ENCODE results near the gene FANCB. TPM values are rescaled to one million over a fixed set of nuclear protein-coding genes. Genes with fewer than 3 reads are reported as not detected.

FANCB gene
- total RNA-seq, 4 donors from 2014 or later, result 2.5 to 4.8 (median 3.2) TPM

DNA sequence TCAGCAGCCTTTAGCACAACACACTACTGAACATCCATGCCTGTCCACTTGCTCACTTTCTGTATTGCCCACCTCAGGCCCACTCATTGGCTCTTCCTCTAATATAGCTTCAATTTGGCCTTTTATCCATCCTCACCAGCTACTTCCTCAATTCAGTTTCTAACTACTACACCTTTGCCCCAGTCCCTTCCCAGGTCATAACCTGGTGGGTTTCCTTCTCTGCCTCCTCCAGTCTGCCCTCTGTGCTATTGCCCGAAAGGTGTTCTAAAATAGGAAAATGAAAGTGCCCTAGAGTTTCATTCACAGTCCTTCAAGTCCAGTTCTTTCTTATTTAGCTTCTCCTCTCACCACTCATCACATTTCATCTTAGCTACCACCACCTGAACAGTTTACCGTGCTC is 23.4 kb upstream of the FANCB start:
- Histone ChIP-seq H3K27ac (no peak overlapping the region), H3K4me1 (peaks cover 0 to 5% (median 0%) of the 10 kb centered on the region in 4 donors), H3K27me3 (no peaks in the 10 kb centered on the region), H3K9me3 (no peaks in the 10 kb centered on the region), H3K4me3 (no peak overlapping the region), H3K36me3 (peaks cover 0 to 7% (median 0%) of the 10 kb centered on the region in 3 donors)
- TF ChIP-seq POLR2A (IDR thresholded peaks at IDR 0.05) (no peak), CTCF (IDR thresholded peaks at IDR 0.05) (no peak), EP300 (IDR thresholded peaks at IDR 0.05) (no peak)
- DNase-seq (ENCODE audit: low spot score in 2 of 2), result no peak
- WGBS, 2 donors, result 97 to 100% methylated on average over 2 of the region's 2 CpGs

DNA sequence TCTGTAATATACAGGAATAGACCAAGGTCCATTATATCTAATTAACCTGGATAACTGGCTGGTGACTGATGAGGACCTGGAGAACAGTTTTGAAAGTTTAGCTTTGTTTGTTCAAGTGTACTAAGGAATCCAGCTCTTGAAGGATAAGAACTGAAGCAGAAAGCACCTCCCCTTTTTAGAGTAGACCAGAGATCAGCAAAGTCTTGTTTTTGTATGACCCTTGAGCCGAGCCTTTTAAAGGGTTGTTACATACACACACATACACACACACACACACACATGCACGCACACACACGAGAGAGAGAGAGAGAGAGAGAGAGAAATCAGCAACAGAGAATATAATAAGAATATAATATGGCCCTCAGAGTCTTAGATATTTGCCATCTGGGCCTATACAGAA is 13.4 kb upstream of the FANCB start:
- H3K27me3 ChIP-seq, result no peaks in the 10 kb centered on the region
- TF ChIP-seq POLR2A (IDR thresholded peaks at IDR 0.05) (no peak), EP300 (IDR thresholded peaks at IDR 0.05) (no peak), CTCF (IDR thresholded peaks at IDR 0.05) (no peak)
- DNase-seq (ENCODE audit: low spot score in 2 of 2), result no peak
- H3K27ac ChIP-seq, result no peak overlapping the region
- WGBS, 2 donors, result 70 to 85% methylated on average over 3 of the region's 3 CpGs
- no peak overlapping the region for H3K4me3 ChIP-seq
- no peaks in the 10 kb centered on the region for H3K4me1 ChIP-seq
- no peaks in the 10 kb centered on the region for H3K36me3 ChIP-seq
- no peaks in the 10 kb centered on the region for H3K9me3 ChIP-seq

- WGBS, 2 donors, result 81 to 83% methylated on average over 1 of the region's 1 CpG
- H3K4me3 ChIP-seq, result no peak overlapping the region
- H3K36me3 ChIP-seq, result no peaks in the 10 kb centered on the region
- no peaks in the 10 kb centered on the region for H3K27me3 ChIP-seq
- no peak overlapping the region for H3K27ac ChIP-seq
- TF ChIP-seq EP300 (IDR thresholded peaks at IDR 0.05) (no peak), POLR2A (IDR thresholded peaks at IDR 0.05) (no peak), CTCF (IDR thresholded peaks at IDR 0.05) (no peak)
- H3K4me1 ChIP-seq, result peaks cover 0 to under 1% (median 0%) of the 10 kb centered on the region in 4 donors
- DNase-seq (ENCODE audit: low spot score in 2 of 2), result no peak
- H3K9me3 ChIP-seq, result no peaks in the 10 kb centered on the region
These were observed 11.8 kb upstream of the FANCB start for GRCh38 chrX:14884714-14885113.

- Histone ChIP-seq H3K4me3 (no peak overlapping the region), H3K4me1 (peaks cover 0 to 4% (median 0%) of the 10 kb centered on the region in 4 donors), H3K9me3 (no peaks in the 10 kb centered on the region), H3K27me3 (no peaks in the 10 kb centered on the region), H3K27ac (no peak overlapping the region), H3K36me3 (no peaks in the 10 kb centered on the region)
- TF ChIP-seq CTCF (IDR thresholded peaks at IDR 0.05) (no peak), EP300 (IDR thresholded peaks at IDR 0.05) (no peak), POLR2A (IDR thresholded peaks at IDR 0.05) (no peak)
- no peak for DNase-seq (ENCODE audit: low spot score in 2 of 2)
These were observed 11.0 kb upstream of the FANCB start for GRCh38 chrX:14883826-14884225.

- no peaks in the 10 kb centered on the region for H3K9me3 ChIP-seq
- no peak overlapping the region for H3K27ac ChIP-seq
- H3K36me3 ChIP-seq, result no peaks in the 10 kb centered on the region
- no peaks in the 10 kb centered on the region for H3K27me3 ChIP-seq
- TF ChIP-seq POLR2A (IDR thresholded peaks at IDR 0.05) (no peak), CTCF (IDR thresholded peaks at IDR 0.05) (no peak), EP300 (IDR thresholded peaks at IDR 0.05) (no peak)
- H3K4me1 ChIP-seq, result peaks cover 0 to 16% (median 2%) of the 10 kb centered on the region in 4 donors
- no peak overlapping the region for H3K4me3 ChIP-seq
- DNase-seq (ENCODE audit: low spot score in 2 of 2), result no peak
- 83 to 84% methylated on average over 7 of the region's 7 CpGs for WGBS, 2 donors
These were observed 2.8 kb upstream of the FANCB start for GRCh38 chrX:14875624-14876023.

Measured in tibial nerve (tissue), 4 donors.